WTC11 (cell line): ENCODE data around the gene TMEM108. TPM values are rescaled to one million over a fixed set of nuclear protein-coding genes. Genes with fewer than 3 reads are reported as not detected.

ENCODE experiments used
- ATAC-seq: fragments of 200-7000 bp; cut with Tn5 transposase; 2 replicates; pipeline ENCODE4 v1.10.0; 2021; ENCODE audit warnings: mild to moderate bottlenecking, moderate library complexity
- CTCF ChIA-PET: fragments of 300-600 bp; sonication (Branson Sonifier 250); formaldehyde crosslinking; loops from one replicate; lab custom pipeline; 2021; ENCODE audit warnings: antibody characterized with exemption; lab: Charles Lee
- POLR2A ChIA-PET: fragments of 350-600 bp; sonication (Branson Sonifier 250); formaldehyde crosslinking; loops from one replicate; lab custom pipeline; 2021; ENCODE audit warnings: antibody characterized with exemption; lab: Charles Lee
- DNase-seq: peaks from one replicate; pipeline ENCODE4 v3.0.0; 2021; ENCODE audit warnings: low spot score
- H3K27ac Mint-ChIP-seq: 2 replicates; pipeline ENCODE4 v1.8.0; 2021; ENCODE audit warnings: mixed read lengths
- H3K27me3 Mint-ChIP-seq: 2 replicates; pipeline ENCODE4 v1.8.0; 2021; ENCODE audit warnings: low read depth, mild to moderate bottlenecking, moderate library complexity, mixed read lengths
- H3K36me3 Mint-ChIP-seq: 2 replicates; pipeline ENCODE4 v1.8.0; 2021; ENCODE audit warnings: mixed read lengths
- H3K4me1 Mint-ChIP-seq: 2 replicates; pipeline ENCODE4 v1.8.0; 2022; ENCODE audit warnings: mixed read lengths
- H3K4me3 Mint-ChIP-seq: 2 replicates; pipeline ENCODE4 v1.8.0; 2021; ENCODE audit warnings: mild to moderate bottlenecking, moderate library complexity, mixed read lengths
- H3K9me3 Mint-ChIP-seq: 2 replicates; pipeline ENCODE4 v1.8.0; 2021; ENCODE audit warnings: mixed read lengths
- ATF6 ChIP-seq: sonication (generic); formaldehyde crosslinking; IDR thresholded peaks from 2 replicates; pipeline ENCODE4 v1.8.1; 2023; ENCODE audit warnings: mild to moderate bottlenecking, missing genetic modification reagents
- ERG ChIP-seq: fragments of 250-450 bp; sonication (Bioruptor Pico); IDR thresholded peaks from 2 replicates; pipeline ENCODE4 v1.8.0; 2021; ENCODE audit warnings: mild to moderate bottlenecking
- GABPB1 ChIP-seq: sonication (generic); formaldehyde crosslinking; IDR thresholded peaks from 2 replicates; pipeline ENCODE4 v1.8.1; 2023; ENCODE audit warnings: mild to moderate bottlenecking, missing genetic modification reagents
- IRF2 ChIP-seq: sonication (generic); formaldehyde crosslinking; IDR thresholded peaks from 2 replicates; pipeline ENCODE4 v1.8.0; 2022; ENCODE audit warnings: low read depth, missing genetic modification reagents, borderline replicate concordance
- MYBL2 ChIP-seq: sonication (generic); formaldehyde crosslinking; IDR thresholded peaks from 2 replicates; pipeline ENCODE4 v1.8.1; 2023; ENCODE audit warnings: mild to moderate bottlenecking, moderate library complexity, missing genetic modification reagents
- PRRX2 ChIP-seq: fragments of 250-450 bp; sonication (Bioruptor Pico); IDR thresholded peaks from 2 replicates; pipeline ENCODE4 v1.8.0; 2021; ENCODE audit warnings: mild to moderate bottlenecking
- RELA ChIP-seq: sonication (generic); formaldehyde crosslinking; IDR thresholded peaks from 2 replicates; pipeline ENCODE4 v1.8.1; 2022; ENCODE audit warnings: missing genetic modification reagents, mild to moderate bottlenecking, borderline replicate concordance
- STAT6 ChIP-seq: sonication (generic); formaldehyde crosslinking; conservative IDR thresholded peaks from 2 replicates; pipeline ENCODE4 v1.8.1; 2023; ENCODE audit warnings: mild to moderate bottlenecking, low read depth, missing genetic modification reagents, moderate library complexity
- ZNF219 ChIP-seq: sonication (generic); formaldehyde crosslinking; IDR thresholded peaks from 2 replicates; pipeline ENCODE4 v1.8.0; 2023; ENCODE audit warnings: missing genetic modification reagents, mild to moderate bottlenecking, borderline replicate concordance
- total RNA-seq: library from RNA; stranded (reverse); gene quantifications from 3 replicates; pipeline ENCODE4 v1.2.3, GENCODE V29; 2021
- TF ChIP-seq, protein P1 (sequence below): fragments of 250-450 bp; sonication (Bioruptor Pico); IDR thresholded peaks from 2 replicates; pipeline ENCODE4 v1.9.0; 2021; ENCODE audit warnings: mild to moderate bottlenecking
- TF ChIP-seq, protein P2 (sequence below): sonication (generic); formaldehyde crosslinking; IDR thresholded peaks from 2 replicates; pipeline ENCODE4 v1.8.1; 2022; ENCODE audit warnings: low read depth, missing genetic modification reagents, borderline replicate concordance
- TF ChIP-seq, protein P3 (sequence below): sonication (generic); formaldehyde crosslinking; IDR thresholded peaks from 2 replicates; pipeline ENCODE4 v1.8.1; 2022; ENCODE audit warnings: missing genetic modification reagents, borderline replicate concordance
- TF ChIP-seq, protein P4 (sequence below): fragments of 250-450 bp; sonication (Bioruptor Pico); IDR thresholded peaks from 2 replicates; pipeline ENCODE4 v1.9.0; 2021; ENCODE audit warnings: mild to moderate bottlenecking, borderline replicate concordance

Gene TMEM108
- total RNA-seq, 1 experiment from 2014 or later = 14.7 TPM

- TF ChIP-seq, protein P1, sequence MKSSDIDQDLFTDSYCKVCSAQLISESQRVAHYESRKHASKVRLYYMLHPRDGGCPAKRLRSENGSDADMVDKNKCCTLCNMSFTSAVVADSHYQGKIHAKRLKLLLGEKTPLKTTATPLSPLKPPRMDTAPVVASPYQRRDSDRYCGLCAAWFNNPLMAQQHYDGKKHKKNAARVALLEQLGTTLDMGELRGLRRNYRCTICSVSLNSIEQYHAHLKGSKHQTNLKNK (CRISPR knock-in tag) = no peak
- TF ChIP-seq, protein P2, sequence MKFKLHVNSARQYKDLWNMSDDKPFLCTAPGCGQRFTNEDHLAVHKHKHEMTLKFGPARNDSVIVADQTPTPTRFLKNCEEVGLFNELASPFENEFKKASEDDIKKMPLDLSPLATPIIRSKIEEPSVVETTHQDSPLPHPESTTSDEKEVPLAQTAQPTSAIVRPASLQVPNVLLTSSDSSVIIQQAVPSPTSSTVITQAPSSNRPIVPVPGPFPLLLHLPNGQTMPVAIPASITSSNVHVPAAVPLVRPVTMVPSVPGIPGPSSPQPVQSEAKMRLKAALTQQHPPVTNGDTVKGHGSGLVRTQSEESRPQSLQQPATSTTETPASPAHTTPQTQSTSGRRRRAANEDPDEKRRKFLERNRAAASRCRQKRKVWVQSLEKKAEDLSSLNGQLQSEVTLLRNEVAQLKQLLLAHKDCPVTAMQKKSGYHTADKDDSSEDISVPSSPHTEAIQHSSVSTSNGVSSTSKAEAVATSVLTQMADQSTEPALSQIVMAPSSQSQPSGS = no peak
- no peak for TF ChIP-seq ERG (CRISPR knock-in tag)
- no peak for TF ChIP-seq PRRX2 (CRISPR knock-in tag)
Measured at GRCh38 chr3:133209871-133210550, 171.8 kb downstream of the TMEM108 start (continued).

GRCh38 chr3:133210656-133211055 is 172.5 kb downstream of the TMEM108 start:
- no peak overlapping the region for H3K4me3 Mint-ChIP-seq
- peaks cover 82% of the 10 kb centered on the region for H3K4me1 Mint-ChIP-seq
- H3K9me3 Mint-ChIP-seq = peaks cover 7% of the 10 kb centered on the region
- DNase-seq (no peak), ATAC-seq (no peak)
- TF ChIP-seq GABPB1 (CRISPR knock-in tag) (no peak), RELA (CRISPR knock-in tag) (no peak), ZNF219 (CRISPR knock-in tag) (no peak), MYBL2 (no peak), IRF2 (CRISPR knock-in tag) (no peak), ATF6 (CRISPR knock-in tag) (no peak), STAT6 (no peak)
- TF ChIP-seq, protein P3, sequence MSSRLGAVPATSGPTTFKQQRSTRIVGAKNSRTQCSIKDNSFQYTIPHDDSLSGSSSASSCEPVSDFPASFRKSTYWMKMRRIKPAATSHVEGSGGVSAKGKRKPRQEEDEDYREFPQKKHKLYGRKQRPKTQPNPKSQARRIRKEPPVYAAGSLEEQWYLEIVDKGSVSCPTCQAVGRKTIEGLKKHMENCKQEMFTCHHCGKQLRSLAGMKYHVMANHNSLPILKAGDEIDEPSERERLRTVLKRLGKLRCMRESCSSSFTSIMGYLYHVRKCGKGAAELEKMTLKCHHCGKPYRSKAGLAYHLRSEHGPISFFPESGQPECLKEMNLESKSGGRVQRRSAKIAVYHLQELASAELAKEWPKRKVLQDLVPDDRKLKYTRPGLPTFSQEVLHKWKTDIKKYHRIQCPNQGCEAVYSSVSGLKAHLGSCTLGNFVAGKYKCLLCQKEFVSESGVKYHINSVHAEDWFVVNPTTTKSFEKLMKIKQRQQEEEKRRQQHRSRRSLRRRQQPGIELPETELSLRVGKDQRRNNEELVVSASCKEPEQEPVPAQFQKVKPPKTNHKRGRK (CRISPR knock-in tag) = no peak
- TF ChIP-seq, protein P4, sequence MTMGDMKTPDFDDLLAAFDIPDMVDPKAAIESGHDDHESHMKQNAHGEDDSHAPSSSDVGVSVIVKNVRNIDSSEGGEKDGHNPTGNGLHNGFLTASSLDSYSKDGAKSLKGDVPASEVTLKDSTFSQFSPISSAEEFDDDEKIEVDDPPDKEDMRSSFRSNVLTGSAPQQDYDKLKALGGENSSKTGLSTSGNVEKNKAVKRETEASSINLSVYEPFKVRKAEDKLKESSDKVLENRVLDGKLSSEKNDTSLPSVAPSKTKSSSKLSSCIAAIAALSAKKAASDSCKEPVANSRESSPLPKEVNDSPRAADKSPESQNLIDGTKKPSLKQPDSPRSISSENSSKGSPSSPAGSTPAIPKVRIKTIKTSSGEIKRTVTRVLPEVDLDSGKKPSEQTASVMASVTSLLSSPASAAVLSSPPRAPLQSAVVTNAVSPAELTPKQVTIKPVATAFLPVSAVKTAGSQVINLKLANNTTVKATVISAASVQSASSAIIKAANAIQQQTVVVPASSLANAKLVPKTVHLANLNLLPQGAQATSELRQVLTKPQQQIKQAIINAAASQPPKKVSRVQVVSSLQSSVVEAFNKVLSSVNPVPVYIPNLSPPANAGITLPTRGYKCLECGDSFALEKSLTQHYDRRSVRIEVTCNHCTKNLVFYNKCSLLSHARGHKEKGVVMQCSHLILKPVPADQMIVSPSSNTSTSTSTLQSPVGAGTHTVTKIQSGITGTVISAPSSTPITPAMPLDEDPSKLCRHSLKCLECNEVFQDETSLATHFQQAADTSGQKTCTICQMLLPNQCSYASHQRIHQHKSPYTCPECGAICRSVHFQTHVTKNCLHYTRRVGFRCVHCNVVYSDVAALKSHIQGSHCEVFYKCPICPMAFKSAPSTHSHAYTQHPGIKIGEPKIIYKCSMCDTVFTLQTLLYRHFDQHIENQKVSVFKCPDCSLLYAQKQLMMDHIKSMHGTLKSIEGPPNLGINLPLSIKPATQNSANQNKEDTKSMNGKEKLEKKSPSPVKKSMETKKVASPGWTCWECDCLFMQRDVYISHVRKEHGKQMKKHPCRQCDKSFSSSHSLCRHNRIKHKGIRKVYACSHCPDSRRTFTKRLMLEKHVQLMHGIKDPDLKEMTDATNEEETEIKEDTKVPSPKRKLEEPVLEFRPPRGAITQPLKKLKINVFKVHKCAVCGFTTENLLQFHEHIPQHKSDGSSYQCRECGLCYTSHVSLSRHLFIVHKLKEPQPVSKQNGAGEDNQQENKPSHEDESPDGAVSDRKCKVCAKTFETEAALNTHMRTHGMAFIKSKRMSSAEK = no peak
- no peak overlapping the region for H3K27ac Mint-ChIP-seq
- H3K36me3 Mint-ChIP-seq = peaks cover 8% of the 10 kb centered on the region
- ChIA-PET CTCF (no interaction called here), POLR2A (no interaction called here)
- no peaks in the 10 kb centered on the region for H3K27me3 Mint-ChIP-seq
